GM20431 (cell line): ENCODE data around the gene BCL6.

Experiments used
- in situ Hi-C: fragments of 300-500 bp; cut with MseI, MboI; formaldehyde crosslinking; loops from one replicate; pipeline ENCODE4 v1.15.0; 2020; ENCODE audit warnings: low sequenced_read_pairs; ENCODE audit not compliant: unreplicated experiment

BCL6 gene

GRCh38 chr3:187763850-187764648 is 18.8 kb upstream of the BCL6 start:
- in situ Hi-C loops, result no loop called here

- in situ Hi-C loops, result no loop called here
Observed at GRCh38 chr3:187762792-187763191, 17.5 kb upstream of the BCL6 start.

- in situ Hi-C loops, result no loop called here
Observed at GRCh38 chr3:187759601-187760000, 14.3 kb upstream of the BCL6 start.

GRCh38 chr3:187758318-187758955 is 13.2 kb upstream of the BCL6 start:
- in situ Hi-C loops, result no loop called here

GRCh38 chr3:187753516-187753915 is 8.2 kb upstream of the BCL6 start:
- in situ Hi-C loops, result no loop called here

- in situ Hi-C loops, result no loop called here
Observed at GRCh38 chr3:187750513-187751123, 5.3 kb upstream of the BCL6 start.

- in situ Hi-C loops, result no loop called here
Observed at GRCh38 chr3:187750006-187750512, 4.8 kb upstream of the BCL6 start.

GRCh38 chr3:187748050-187748481 is 2.8 kb upstream of the BCL6 start:
- in situ Hi-C loops, result loop anchor here (10.0 kb wide), 2 partner anchors 1207 to 1397 kb away; no protein-coding TSS in a partner anchor

GRCh38 chr3:187747506-187747905 is 2.2 kb upstream of the BCL6 start:
- in situ Hi-C loops, result loop anchor here (10.0 kb wide), 2 partner anchors 1207 to 1397 kb away; no protein-coding TSS in a partner anchor

- in situ Hi-C loops, result loop anchor here (10.0 kb wide), 2 partner anchors 1208 to 1398 kb away; no protein-coding TSS in a partner anchor
Observed at GRCh38 chr3:187746442-187747281, 1.4 kb upstream of the BCL6 start.

GRCh38 chr3:187746059-187746441 is 782 bp upstream of the BCL6 start:
- in situ Hi-C loops, result loop anchor here (10.0 kb wide), 2 partner anchors 1209 to 1399 kb away; no protein-coding TSS in a partner anchor

- in situ Hi-C loops, result loop anchor here (10.0 kb wide), 2 partner anchors 1210 to 1400 kb away; no protein-coding TSS in a partner anchor
Observed at GRCh38 chr3:187744169-187745151, 808 bp downstream of the BCL6 start.

GRCh38 chr3:187743195-187744141 is 1.8 kb downstream of the BCL6 start:
- in situ Hi-C loops, result loop anchor here (10.0 kb wide), 2 partner anchors 1211 to 1401 kb away; no protein-coding TSS in a partner anchor

GRCh38 chr3:187742351-187743171 is 2.7 kb downstream of the BCL6 start:
- in situ Hi-C loops, result loop anchor here (10.0 kb wide), 2 partner anchors 1212 to 1402 kb away; no protein-coding TSS in a partner anchor

- in situ Hi-C loops, result loop anchor here (10.0 kb wide), 2 partner anchors 1213 to 1403 kb away; no protein-coding TSS in a partner anchor
Observed at GRCh38 chr3:187741403-187742350, 3.6 kb downstream of the BCL6 start.
